ENCODE measurements around the gene ATP5MK.

- no peak for TF ChIP-seq EP300 (IDR thresholded peaks at IDR 0.05)
- TF ChIP-seq, protein P1, sequence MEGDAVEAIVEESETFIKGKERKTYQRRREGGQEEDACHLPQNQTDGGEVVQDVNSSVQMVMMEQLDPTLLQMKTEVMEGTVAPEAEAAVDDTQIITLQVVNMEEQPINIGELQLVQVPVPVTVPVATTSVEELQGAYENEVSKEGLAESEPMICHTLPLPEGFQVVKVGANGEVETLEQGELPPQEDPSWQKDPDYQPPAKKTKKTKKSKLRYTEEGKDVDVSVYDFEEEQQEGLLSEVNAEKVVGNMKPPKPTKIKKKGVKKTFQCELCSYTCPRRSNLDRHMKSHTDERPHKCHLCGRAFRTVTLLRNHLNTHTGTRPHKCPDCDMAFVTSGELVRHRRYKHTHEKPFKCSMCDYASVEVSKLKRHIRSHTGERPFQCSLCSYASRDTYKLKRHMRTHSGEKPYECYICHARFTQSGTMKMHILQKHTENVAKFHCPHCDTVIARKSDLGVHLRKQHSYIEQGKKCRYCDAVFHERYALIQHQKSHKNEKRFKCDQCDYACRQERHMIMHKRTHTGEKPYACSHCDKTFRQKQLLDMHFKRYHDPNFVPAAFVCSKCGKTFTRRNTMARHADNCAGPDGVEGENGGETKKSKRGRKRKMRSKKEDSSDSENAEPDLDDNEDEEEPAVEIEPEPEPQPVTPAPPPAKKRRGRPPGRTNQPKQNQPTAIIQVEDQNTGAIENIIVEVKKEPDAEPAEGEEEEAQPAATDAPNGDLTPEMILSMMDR (IDR thresholded peaks at IDR 0.05) = no peak
Measured at GRCh38 chr10:103355906-103356599, 40.2 kb downstream of the ATP5MK start.
